ENCODE measurements around the gene PUSL1.

DNA sequence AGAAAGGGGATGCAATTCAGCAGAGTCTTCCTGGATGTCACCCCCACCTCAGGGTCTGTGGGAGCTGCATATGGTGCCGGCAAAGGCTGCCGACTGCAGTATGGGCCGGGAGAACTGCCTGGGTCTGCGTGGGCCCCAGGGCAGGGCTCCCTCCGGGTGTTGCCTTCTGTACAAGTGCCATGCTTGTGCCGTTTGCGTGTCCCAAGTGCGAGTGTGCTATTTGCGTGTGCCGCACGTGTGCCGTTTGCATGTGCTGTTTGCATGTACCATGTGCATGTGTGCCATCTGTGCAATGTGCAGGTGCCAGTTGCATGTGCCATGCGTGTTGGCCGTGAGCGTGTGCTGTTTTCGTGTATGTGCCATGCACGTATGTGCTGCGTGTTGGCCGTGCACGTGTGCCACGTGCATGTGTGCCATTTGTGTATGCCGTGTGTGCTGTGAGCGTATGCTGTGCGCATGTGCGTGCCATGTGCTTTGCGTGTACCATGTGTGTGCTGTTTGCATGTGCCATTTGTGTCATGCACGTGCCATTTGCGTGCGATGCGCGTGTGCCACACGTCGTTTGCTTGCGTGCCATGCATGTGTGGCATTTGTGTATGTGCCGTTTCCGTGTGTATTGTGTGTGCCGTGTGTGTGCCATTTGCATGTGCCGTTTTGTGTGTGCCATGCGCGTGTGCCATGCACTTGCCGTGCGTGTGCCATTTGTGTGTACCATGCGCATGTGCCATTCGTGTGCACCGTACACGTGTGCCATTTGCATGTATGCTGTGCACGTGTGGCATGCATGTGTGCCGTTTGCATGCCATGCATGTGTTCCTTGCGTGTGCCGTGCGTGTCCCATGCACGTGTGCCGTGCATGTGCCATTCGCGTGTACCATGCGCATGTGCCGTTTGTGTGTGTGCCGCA lies 21.2 kb downstream of the PUSL1 start:
- peak; percentile 75 for TF ChIP-seq POLR2A (IDR thresholded peaks at IDR 0.05; ENCODE audit: low read depth, low read length)
- TF ChIP-seq POLR2AphosphoS5 (IDR thresholded peaks at IDR 0.05; ENCODE audit: low read depth, low read length) = peak; percentile 47; the same call in 1 of the 2 replicates
